Esophagus muscularis mucosa (tissue), 4 donors: ENCODE measurements around the gene FILIP1L. TPM values are rescaled to one million over a fixed set of nuclear protein-coding genes. Genes with fewer than 3 reads are reported as not detected.
A peak's percentile ranks its signal among the peaks of the same experiment; 100 is the strongest.

ENCODE experiments used
- DNase-seq: peaks from one replicate; pipeline ENCODE4 v3.0.0-alpha.2; 2017; ENCODE audit errors: extremely low spot score
- H3K27ac ChIP-seq, 4 donors: fragments of 200-600 bp; sonication (generic); replicated peaks in 1 of 4; 1 replicate in 3 of 4; 2 replicates in 1 of 4; pipeline ENCODE4 v1.5.1; 2016 to 2019; ENCODE audit warnings: mild to moderate bottlenecking in 1 of 4
- H3K27me3 ChIP-seq, 4 donors: fragments of 200-600 bp; sonication (generic); one replicate each; pipeline versions ENCODE4 v1.5.1 to v1.6.0; 2016 to 2019
- H3K36me3 ChIP-seq, 4 donors: fragments of 200-600 bp; sonication (generic); one replicate each; pipeline ENCODE4 v1.5.1; 2016 to 2019
- H3K4me1 ChIP-seq, 4 donors: fragments of 200-600 bp; sonication (generic); one replicate each; pipeline ENCODE4 v1.5.1; 2016 to 2019
- H3K4me3 ChIP-seq, 4 donors: fragments of 200-600 bp; sonication (generic); 1 replicate in 2 of 4; 2 replicates in 2 of 4; pipeline ENCODE4 v1.5.1; 2016 to 2019; ENCODE audit warnings: mild to moderate bottlenecking in 4 of 4, moderate library complexity in 1 of 4
- H3K9me3 ChIP-seq, 4 donors: fragments of 200-600 bp; sonication (generic); 1 replicate in 3 of 4; 2 replicates in 1 of 4; pipeline ENCODE4 v1.5.1; 2016 to 2019
- CTCF ChIP-seq, 3 experiments: fragments of 200-600 bp in 2 of 3; fragments of 450-650 bp in 1 of 3; sonication (generic) in 2 of 3; IDR thresholded peaks; one replicate each; pipeline ENCODE4 v1.5.1; 2017 to 2019; ENCODE audit warnings: antibody characterized with exemption in 3 of 3, mild to moderate bottlenecking in 2 of 3, moderate library complexity in 1 of 3
- EP300 ChIP-seq: sonication (generic); formaldehyde crosslinking; IDR thresholded peaks from one replicate; pipeline ENCODE4 v1.6.1; 2017; ENCODE audit warnings: antibody characterized with exemption
- POLR2A ChIP-seq: fragments of 450-650 bp; IDR thresholded peaks from one replicate; pipeline ENCODE4 v1.6.1; 2017; ENCODE audit warnings: antibody characterized with exemption, moderate library complexity, mild to moderate bottlenecking, low read depth
- POLR2AphosphoS5 ChIP-seq, 2 donors: sonication (generic); formaldehyde crosslinking; IDR thresholded peaks; one replicate each; pipeline ENCODE4 v1.6.1; 2017; ENCODE audit warnings: antibody characterized with exemption in 2 of 2
- WGBS: methylation state at CpG from one replicate; pipeline ENCODE4 v1.1.5; 2018; 5-methylcytosine and 5-hydroxymethylcytosine counted together
- intact Hi-C: fragments of 100-400 bp; cut with DNase I; formaldehyde crosslinking; loops from one replicate; pipeline ENCODE4 v1.15.1; 2023
- total RNA-seq, 4 donors: library from RNA; depleted of rRNA; stranded (reverse); fragments of >200 nt; gene quantifications; one replicate each; pipeline versions ENCODE4 v1.1.0 to v1.2.1, GENCODE V29; 2016

The FILIP1L gene
- total RNA-seq, 4 donors from 2014 or later: 120 to 134 (median 127) TPM

GRCh38 chr3:99911433-99911832 is 202.9 kb downstream of the FILIP1L start:
- H3K4me3 ChIP-seq: no peak overlapping the region
- 65% methylated on average over 3 of the region's 3 CpGs for WGBS
- no peaks in the 10 kb centered on the region for H3K36me3 ChIP-seq
- H3K9me3 ChIP-seq: no peaks in the 10 kb centered on the region
- peaks cover 0 to 36% (median 15%) of the 10 kb centered on the region in 4 donors for H3K4me1 ChIP-seq
- DNase-seq: no peak
- peak overlapping the region in 1 of 4 donors; percentile 38 for H3K27ac ChIP-seq
- H3K27me3 ChIP-seq: no peaks in the 10 kb centered on the region
- intact Hi-C loops: no loop called here
- TF ChIP-seq POLR2AphosphoS5 (IDR thresholded peaks at IDR 0.05) (no peak), CTCF (IDR thresholded peaks at IDR 0.05) (no peak), EP300 (no peak), POLR2A (no peak)

- H3K27ac ChIP-seq: peak overlapping the region in 3 of 4 donors; percentile 8 to 38 (median 35)
- no peaks in the 10 kb centered on the region for H3K27me3 ChIP-seq
- H3K36me3 ChIP-seq: no peaks in the 10 kb centered on the region
- intact Hi-C loops: no loop called here
- no peak for DNase-seq
- WGBS: 68% methylated on average over 4 of the region's 4 CpGs
- H3K9me3 ChIP-seq: no peaks in the 10 kb centered on the region
- H3K4me1 ChIP-seq: peaks cover 0 to 36% (median 15%) of the 10 kb centered on the region in 4 donors
- no peak overlapping the region for H3K4me3 ChIP-seq
- TF ChIP-seq POLR2A (no peak), CTCF (IDR thresholded peaks at IDR 0.05) (no peak), POLR2AphosphoS5 (IDR thresholded peaks at IDR 0.05) (no peak), EP300 (no peak)
Measured at GRCh38 chr3:99910752-99911290, 203.5 kb downstream of the FILIP1L start.

- no peak overlapping the region for H3K4me3 ChIP-seq
- 23% methylated on average over 3 of the region's 3 CpGs for WGBS
- H3K9me3 ChIP-seq: no peaks in the 10 kb centered on the region
- TF ChIP-seq CTCF (IDR thresholded peaks at IDR 0.05): no peak
- no peak for TF ChIP-seq POLR2A
- no peak for TF ChIP-seq POLR2AphosphoS5 (IDR thresholded peaks at IDR 0.05)
- no peak for TF ChIP-seq EP300
- H3K27ac ChIP-seq: peak overlapping the region in 3 of 4 donors; percentile 8 to 38 (median 35)
- no peaks in the 10 kb centered on the region for H3K36me3 ChIP-seq
- no peaks in the 10 kb centered on the region for H3K27me3 ChIP-seq
- intact Hi-C loops: no loop called here
- DNase-seq: no peak
- peaks cover 0 to 36% (median 15%) of the 10 kb centered on the region in 4 donors for H3K4me1 ChIP-seq
Measured at GRCh38 chr3:99909714-99910495, 204.4 kb downstream of the FILIP1L start.

- Histone ChIP-seq H3K36me3 (no peaks in the 10 kb centered on the region), H3K27me3 (no peaks in the 10 kb centered on the region), H3K27ac (peak overlapping the region in 1 of 4 donors; percentile 12), H3K9me3 (no peaks in the 10 kb centered on the region), H3K4me1 (peaks cover 0 to 36% (median 18%) of the 10 kb centered on the region in 4 donors), H3K4me3 (no peak overlapping the region)
- no peak for DNase-seq
- WGBS: 67% methylated on average over 2 of the region's 2 CpGs
- intact Hi-C loops: no loop called here
- TF ChIP-seq POLR2A (no peak), EP300 (no peak), CTCF (IDR thresholded peaks at IDR 0.05) (no peak), POLR2AphosphoS5 (IDR thresholded peaks at IDR 0.05) (no peak)
Measured at GRCh38 chr3:99907959-99908544, 206.2 kb downstream of the FILIP1L start.
